Esophagus muscularis mucosa (tissue), 4 donors: Measurements from ENCODE around the gene ZNF879.

Experiments used
- EP300 ChIP-seq: sonication (generic); formaldehyde crosslinking; IDR thresholded peaks from one replicate; pipeline ENCODE4 v1.6.1; 2017; ENCODE audit warnings: antibody characterized with exemption
- POLR2A ChIP-seq: fragments of 450-650 bp; IDR thresholded peaks from one replicate; pipeline ENCODE4 v1.6.1; 2017; ENCODE audit warnings: antibody characterized with exemption, moderate library complexity, mild to moderate bottlenecking, low read depth
- TF ChIP-seq, protein P1 (sequence below), 3 experiments: fragments of 200-600 bp in 2 of 3; fragments of 450-650 bp in 1 of 3; sonication (generic) in 2 of 3; IDR thresholded peaks; one replicate each; pipeline ENCODE4 v1.5.1; 2017 to 2019; ENCODE audit warnings: antibody characterized with exemption in 3 of 3, mild to moderate bottlenecking in 2 of 3, moderate library complexity in 1 of 3

DNA sequence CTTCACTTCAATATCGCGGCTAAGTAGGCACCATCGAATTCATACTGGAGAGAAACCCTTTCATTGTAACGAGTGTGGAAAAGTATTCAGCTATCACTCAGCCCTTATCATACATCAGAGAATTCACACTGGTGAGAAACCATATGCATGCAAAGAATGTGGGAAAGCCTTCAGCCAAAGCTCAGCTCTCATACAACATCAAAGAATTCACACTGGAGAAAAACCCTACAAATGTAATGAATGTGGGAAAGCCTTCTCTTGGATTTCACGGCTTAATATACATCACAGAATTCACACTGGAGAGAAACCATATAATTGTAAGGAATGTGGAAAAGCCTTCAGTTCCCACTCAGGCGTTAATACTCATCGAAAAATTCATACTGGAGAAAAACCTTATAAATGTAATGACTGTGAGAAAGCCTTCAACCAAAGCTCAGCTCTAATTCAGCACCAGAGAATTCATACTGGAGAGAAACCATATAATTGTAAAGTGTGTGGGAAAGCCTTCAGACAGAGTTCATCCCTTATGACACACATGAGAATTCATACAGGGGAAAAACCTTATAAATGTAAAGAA is 9.5 kb downstream of the ZNF879 start:
- TF ChIP-seq EP300 (no peak), POLR2A (no peak)
- TF ChIP-seq, protein P1, sequence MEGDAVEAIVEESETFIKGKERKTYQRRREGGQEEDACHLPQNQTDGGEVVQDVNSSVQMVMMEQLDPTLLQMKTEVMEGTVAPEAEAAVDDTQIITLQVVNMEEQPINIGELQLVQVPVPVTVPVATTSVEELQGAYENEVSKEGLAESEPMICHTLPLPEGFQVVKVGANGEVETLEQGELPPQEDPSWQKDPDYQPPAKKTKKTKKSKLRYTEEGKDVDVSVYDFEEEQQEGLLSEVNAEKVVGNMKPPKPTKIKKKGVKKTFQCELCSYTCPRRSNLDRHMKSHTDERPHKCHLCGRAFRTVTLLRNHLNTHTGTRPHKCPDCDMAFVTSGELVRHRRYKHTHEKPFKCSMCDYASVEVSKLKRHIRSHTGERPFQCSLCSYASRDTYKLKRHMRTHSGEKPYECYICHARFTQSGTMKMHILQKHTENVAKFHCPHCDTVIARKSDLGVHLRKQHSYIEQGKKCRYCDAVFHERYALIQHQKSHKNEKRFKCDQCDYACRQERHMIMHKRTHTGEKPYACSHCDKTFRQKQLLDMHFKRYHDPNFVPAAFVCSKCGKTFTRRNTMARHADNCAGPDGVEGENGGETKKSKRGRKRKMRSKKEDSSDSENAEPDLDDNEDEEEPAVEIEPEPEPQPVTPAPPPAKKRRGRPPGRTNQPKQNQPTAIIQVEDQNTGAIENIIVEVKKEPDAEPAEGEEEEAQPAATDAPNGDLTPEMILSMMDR (IDR thresholded peaks at IDR 0.05), result no peak
